Measurements from ENCODE around the gene ASB3.
"Not testable (repeated sequence)": the region's sequence is repeated elsewhere in the genome, so short reads cannot be mapped to it uniquely, and the experiment has no call there.

Gene ASB3

DNA sequence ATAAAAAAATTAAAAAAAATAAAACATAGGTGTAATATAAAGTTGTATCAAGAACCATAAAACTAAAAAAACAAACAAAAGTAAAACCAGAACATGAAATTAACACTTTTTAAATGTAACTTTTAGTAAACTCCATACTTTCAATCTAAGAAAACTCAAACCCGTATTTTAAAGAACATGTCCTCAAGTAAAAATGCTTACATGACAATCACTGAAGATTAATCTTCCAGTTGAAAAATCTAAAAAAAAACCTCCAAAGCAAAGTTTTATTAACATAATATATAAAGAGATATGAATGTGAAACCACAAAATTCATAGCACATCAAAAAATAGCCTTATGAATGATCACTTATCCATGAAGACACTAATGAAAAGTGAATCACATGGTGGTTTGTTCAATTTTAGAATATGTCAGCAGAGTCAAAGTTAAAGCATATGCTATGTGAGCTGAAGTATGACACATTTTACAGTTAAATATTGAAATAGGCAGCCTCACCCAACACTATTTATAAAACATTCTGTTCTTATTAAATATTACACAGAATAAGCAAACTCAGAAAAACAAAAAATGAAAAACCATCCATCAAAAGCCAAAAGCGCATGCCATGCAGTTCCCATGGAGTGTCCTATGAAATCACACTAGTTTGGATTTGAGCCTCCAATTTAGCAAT is 42.2 kb downstream of the ASB3 start:
- H3K4me3 ChIP-seq (ENCODE audit: low read depth, low read length) = no peak overlapping the region

DNA sequence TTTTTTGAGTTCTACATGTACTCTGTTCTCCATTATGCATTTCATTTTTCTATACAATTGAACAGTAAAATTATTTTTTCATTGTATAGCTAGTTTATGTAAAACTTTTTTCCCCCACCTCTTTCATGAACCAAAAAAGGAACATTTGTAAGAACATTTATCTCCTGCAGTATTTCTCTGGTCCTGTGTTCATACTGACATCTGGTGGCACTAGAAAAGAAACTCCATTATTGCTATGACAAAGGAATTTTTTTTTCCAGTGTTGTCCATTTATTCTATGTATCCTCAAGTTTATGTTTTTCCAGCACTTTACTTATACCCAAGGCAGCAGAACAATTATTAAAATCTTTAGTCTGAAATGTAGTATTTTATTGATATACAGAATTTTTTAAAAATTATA is 46.6 kb downstream of the ASB3 start:
- H3K4me3 ChIP-seq (ENCODE audit: low read depth, low read length) = no peak overlapping the region

DNA sequence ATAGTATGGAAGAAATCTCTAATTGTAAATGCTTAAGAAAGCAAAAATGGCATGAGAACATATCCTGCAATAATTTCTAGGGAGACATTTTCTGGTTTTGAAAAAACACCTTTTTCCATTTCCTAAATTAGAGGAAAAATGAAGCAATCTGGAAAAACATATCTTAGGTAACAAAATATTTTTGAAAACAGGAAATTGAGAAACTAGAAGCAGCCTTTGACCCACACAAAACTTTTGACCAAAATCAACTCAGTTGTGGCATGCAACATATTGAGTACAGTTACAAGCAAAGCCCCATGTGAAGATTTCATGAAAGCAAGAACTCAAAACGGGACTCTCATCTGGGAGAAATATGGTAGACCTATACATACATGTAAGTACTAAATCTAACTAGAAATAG is 47.7 kb downstream of the ASB3 start:
- H3K4me3 ChIP-seq (ENCODE audit: low read depth, low read length) = no peak overlapping the region

DNA sequence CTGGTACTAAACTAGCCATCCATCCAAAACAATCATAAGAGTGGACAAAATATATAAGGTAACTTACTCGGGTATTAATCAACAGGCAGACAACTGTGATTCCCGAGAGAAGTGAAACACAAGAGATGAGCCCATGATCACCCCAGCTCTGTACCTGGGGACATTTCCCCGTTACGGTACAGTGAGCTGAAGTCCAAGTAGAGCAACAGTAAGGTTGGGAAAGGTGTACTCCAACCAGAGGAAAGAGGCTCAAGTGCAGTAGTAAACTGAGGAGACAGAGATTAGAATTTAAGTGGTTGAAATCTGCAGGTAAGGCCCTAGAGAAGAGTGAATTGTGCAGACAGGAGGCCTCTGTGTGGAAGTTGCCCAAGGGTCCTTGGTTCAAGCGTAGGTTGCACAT is 49.7 kb downstream of the ASB3 start:
- H3K4me3 ChIP-seq (ENCODE audit: low read depth, low read length) = no peak overlapping the region

DNA sequence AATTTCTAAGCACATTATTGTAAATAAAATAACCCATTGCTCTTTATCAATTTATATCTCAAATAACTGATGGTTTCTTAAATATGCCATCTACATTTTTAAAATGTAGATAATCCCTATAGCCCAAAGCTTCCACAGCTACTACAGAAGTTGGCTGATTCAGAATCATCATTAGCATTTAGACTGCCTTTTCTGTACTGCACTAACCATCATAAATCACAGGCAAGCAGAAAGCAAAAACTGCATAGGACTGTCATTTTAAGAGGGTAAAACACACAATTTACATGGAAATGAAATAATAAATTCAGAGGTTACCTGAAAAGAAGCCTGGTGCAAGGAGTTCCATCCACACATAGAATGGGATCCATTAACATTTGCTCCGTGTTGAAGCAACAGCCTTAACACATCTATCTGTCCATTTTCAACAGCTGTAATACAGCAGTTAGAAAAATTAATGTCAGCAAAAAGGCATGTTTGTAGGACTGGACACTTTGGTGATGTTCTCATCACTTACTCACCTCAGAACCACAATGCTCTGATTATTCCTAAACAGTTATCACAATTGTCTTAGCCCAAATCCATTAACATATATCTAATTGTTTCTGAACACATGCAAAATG is 57.5 kb downstream of the ASB3 start:
- H3K4me3 ChIP-seq (ENCODE audit: low read depth, low read length) = no peak overlapping the region

DNA sequence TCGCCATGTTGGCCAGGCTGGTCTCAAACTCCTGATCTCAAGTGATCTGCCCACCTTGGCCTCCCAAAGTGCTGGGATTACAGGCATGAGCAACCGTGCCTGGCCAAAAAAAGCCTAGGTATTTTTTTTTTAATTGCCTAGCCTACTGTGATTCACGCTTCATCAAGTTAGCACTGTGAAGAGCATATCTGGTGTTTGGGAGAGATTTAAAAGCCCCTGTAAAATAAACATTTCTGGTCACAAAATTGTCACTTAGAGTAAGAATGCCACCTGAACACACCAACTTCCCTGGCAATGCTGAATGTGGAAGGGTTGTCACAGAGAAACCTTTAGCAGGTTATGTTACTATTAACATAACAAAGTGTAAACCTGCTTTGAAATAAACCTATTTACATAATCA is 58.8 kb downstream of the ASB3 start:
- H3K4me3 ChIP-seq (ENCODE audit: low read depth, low read length) = no peak overlapping the region

DNA sequence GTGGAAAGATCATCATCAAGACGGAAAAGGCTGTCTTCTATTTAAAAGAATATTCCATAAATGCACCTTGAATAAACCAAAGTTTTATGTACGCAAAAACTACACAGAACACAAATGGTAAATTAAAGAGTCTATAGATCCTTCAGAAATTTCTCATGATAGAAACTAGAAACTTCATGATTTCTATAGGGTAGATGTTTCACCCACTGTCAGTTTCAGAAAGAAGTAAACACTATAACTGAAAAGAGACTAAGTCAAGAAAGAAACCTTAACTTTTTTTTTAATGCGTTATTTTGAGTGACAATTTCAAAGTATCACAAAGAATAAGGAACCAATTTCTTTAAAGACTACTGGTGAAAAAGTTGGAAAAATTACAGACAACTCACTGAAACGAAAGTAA is 61.1 kb downstream of the ASB3 start:
- H3K4me3 ChIP-seq (ENCODE audit: low read depth, low read length) = no peak overlapping the region

DNA sequence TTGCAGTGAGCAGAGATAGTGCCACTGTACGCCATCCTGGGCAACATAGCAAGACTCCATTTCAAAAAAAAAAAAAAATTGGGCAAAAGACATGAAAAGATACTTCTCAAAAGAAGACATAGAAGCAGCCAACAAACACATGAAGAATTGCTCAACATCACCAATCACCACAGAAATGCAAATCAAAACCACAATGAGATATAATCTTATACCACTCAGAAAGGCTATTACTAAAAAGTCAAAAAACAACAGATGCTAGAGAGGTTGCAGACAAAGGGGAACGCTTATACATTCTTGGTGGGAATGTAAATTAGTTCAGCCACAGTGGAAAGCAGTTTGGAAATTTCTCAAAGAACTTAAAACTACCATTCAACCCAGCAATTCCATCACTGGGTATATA is 62.2 kb downstream of the ASB3 start:
- H3K4me3 ChIP-seq (ENCODE audit: low read depth, low read length) = no peak overlapping the region

DNA sequence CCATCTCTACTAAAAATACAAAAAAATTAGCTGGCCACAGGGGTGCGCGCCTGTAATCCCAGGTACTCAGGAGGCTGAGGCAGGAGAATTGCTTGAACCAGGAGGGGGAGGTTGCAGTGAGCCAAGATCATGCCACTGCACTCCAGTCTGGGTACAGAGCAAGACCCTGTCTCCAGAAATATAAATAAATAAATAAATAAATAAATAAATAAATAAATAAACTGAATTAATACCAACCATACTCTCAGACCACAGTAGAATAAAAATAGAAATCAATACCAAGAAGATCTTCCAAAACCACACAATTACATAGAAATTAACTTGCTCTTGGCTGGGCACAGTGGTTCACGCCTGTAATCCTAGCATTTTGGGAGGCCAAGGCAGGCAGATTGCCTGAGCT is 65.8 kb downstream of the ASB3 start:
- H3K4me3 ChIP-seq (ENCODE audit: low read depth, low read length) = not testable (repeated sequence)

DNA sequence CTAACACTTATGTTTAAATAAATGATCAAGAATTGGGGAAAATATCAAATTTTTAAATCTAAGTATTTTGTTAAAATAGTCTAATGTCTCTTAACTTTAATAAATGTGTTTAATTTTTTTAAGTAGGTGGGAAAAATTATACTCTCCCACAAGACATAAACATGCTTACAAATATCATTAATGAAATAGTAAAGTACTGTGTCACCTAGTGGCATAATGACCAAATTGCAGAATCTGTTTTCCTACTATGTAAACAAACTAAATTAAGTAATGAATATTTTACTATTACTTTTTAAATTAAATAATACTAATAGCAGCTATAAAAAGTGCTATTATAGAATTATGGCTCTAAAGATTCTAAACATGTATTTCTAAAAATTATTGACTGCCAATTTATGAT is 71.2 kb downstream of the ASB3 start:
- no peak overlapping the region for H3K4me3 ChIP-seq (ENCODE audit: low read depth, low read length)

DNA sequence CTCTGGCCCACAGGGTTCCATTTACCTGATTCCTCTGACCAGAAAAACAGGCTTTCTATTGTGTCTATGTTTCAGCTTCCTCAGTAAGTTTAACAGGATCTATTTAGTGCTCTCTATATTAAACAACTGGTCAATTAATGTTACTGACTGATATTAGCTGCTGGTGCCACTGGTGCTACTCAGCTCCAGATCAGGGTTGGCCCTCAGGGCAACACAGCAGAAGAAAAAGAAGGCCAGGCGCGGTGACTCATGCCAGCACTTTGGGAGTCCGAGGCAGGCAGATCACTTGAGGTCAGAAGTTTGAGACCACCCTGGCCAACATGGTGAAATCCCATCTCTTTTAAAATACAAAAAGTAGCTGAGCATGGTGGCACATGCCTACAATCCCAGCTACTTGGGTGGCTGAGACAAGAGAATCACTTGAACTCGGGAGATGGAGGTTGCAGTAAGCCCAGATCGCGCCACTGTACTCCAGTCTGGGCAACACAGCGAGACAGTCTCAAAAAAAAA is 75.4 kb downstream of the ASB3 start:
- no peak overlapping the region for H3K4me3 ChIP-seq (ENCODE audit: low read depth, low read length)

DNA sequence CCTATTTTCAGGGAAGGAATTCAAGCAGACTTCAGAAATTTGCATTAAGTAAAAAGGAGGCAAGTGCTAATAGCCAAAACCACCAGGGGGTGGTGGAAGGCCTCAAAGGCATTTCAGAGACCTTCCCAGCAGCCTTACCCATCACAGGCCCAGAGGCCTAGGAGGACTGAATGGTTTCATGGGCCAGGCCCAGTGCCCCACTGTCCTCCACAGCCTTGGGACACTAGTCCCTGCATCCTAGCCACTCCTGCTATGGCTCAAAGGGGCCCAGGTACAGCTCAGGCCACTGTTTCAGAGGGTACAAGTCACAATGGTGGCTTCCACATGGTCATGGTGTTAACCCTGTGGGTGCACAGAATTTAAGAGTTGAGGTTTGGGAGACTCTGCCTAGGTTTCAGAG is 77.8 kb downstream of the ASB3 start:
- no peak overlapping the region for H3K4me3 ChIP-seq (ENCODE audit: low read depth, low read length)

DNA sequence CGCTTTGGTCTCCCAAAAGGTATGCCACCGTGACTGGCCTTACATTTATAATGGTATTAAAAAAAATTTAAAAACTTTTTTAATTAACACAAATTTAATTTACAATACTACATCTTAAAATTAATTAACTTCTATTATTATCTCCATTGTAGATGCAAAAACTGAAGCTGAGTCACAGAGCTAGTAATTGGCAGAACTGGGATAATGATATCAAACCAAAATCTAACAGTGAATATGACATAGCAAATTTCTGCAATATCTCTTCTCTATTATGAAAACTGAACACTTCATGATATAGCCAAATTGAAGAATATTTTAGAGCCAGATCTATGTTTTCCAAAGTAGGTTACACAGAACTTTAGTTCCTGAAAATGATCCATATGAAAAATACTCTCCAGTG is 85.5 kb downstream of the ASB3 start:
- no peak overlapping the region for H3K4me3 ChIP-seq (ENCODE audit: low read depth, low read length)

DNA sequence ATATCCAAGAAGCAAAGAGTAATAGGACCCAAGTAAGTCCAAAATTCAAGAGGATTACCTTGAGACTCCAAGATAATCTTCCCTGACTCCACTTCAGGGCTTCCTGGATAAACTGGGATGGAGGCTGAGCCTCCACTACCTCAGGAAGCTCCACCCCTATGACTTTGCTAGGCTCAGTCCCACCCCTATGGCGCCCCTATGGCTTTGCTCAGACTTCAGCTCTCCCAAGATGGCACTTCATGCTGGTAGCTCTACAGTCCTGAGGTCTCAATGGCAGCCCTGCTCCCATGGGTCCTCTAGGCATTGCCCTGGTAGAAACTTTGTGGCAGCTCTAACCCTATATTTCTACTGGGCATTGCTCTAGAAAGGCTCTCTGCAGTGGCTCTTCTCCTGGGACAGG is 89.1 kb downstream of the ASB3 start:
- H3K4me3 ChIP-seq (ENCODE audit: low read depth, low read length) = no peak overlapping the region

DNA sequence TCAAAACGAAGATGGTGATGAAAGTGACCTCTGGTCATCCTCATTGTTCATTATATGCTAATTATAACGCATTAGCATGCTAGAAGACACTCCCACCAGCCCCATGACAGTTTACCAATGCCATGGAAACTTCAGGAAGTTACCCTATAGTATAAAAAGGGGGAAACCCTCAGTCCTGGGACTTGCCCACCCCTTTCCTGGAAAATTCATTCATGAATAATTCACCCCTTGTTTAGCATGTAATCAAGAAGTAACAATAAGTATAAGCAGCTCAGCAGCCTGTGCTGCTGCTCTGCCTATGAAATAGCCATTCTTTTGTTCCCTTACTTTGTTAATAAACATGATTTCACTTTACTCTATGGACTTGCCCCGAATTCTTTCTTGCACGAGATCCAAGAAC is 89.7 kb downstream of the ASB3 start:
- no peak overlapping the region for H3K4me3 ChIP-seq (ENCODE audit: low read depth, low read length)

DNA sequence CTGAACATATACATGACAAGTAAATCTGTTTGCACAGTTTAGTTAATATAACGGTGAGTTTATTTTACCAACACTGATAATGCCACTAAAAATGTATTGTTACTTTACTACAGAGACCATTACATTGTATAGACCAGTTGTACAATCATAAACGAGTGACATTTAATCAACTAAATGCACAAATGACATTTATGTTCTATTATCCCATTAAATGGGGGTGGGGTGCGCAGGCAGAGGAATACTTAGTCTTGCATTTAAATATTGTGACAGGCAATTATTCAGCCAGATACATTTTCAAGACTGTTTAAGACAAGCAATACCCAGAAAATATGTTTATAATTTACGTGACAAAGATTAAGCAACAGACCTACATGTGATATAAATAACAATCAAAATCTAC is 91.2 kb downstream of the ASB3 start:
- H3K4me3 ChIP-seq (ENCODE audit: low read depth, low read length) = no peak overlapping the region

DNA sequence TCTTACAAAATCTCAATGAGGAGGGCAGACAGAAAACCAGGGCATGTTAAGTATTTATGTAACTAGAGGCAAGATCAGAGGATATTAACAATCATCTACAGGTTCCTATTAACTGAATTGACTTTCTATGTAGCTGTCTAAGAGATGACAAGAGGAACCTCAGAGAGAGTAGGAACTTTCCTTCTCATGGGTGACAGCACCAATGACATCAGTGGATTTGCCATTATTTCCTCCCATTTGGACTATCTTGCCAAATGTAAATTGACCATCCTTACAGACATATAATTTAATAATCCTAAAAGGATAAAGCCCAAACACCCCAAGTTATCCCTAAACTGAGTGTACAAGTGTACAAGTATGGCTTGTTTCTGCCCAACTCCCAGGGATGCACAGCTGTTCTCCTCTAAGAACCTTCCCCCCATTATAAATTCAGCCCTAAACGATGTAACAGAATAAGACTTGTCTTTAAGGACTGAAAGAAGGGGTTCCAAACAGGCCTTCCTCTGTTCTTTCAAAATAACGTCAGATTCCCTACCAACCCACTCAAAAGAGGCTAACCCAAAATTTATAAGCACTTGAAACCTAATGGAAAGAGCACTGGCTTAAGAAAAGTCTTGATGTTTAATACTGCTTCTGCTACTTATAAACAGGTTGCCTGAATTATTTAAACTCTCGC is 92.5 kb downstream of the ASB3 start:
- no peak overlapping the region for H3K4me3 ChIP-seq (ENCODE audit: low read depth, low read length)

DNA sequence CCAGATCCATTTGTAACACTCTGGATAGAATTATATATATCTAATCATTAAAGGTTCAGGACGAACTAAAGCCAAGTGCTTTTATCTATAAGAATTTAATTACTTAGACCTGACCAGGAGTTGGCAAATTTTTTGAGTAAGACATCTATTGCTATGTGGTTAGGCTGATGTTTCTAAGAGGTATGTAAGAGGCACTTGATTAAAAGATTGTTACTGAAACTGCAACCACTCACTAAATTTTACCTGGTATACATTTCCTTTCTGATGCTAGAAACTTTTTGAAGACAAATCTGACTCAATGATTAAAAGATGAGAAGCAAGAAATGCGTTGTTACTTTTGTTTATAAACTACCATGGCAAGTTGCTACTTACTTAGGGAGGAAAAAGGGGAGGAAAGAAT is 95.9 kb downstream of the ASB3 start:
- H3K4me3 ChIP-seq (ENCODE audit: low read depth, low read length) = no peak overlapping the region

DNA sequence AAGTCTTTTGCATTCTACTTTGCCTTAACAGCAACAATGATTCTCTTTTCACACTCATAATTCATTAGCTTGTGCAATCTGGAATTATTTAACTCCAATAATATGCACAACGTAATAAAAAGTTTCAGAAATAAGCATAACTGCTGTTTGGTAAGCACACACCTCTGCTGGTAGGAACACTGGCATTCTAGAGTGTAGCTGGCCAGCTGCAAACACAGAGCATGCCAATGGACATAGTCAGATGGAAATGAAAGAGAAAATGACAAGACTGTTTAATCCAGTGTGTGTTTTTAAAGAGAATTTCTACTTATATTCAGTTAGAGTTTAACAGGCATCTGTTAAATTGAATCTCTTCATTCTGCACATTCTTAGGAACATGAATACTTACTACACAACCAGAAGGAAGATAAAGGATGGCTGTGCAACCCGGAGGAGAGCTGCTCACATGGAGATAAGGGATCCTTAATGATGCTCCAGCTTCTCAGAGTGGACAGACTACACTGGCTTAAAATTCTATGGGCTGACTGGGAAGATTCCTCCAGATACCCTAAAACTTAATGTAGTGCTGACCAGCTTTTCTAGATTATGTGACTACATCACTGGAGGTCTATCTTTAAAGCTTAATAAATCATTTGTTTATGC is 113.8 kb downstream of the ASB3 start:
- H3K4me3 ChIP-seq (ENCODE audit: low read depth, low read length) = no peak overlapping the region

DNA sequence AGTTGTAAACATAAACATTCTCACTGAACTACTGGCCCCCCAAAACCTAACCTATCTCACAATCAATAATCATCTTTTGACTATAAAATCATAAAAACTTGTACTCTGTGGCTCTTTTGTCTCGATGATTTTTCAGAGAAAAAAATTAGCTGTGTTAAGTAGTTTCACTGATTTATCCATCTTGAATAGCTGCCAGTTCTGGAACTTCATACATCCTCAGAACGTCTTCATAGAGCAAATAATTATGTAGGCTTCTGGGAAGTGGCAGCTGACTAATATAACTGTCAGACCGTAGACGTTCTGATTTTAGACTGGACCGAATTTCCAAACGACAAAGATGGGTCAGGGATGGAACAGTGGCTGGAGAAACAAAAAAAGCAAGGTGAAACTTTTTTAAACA is 116.4 kb downstream of the ASB3 start:
- no peak overlapping the region for H3K4me3 ChIP-seq (ENCODE audit: low read depth, low read length)

DNA sequence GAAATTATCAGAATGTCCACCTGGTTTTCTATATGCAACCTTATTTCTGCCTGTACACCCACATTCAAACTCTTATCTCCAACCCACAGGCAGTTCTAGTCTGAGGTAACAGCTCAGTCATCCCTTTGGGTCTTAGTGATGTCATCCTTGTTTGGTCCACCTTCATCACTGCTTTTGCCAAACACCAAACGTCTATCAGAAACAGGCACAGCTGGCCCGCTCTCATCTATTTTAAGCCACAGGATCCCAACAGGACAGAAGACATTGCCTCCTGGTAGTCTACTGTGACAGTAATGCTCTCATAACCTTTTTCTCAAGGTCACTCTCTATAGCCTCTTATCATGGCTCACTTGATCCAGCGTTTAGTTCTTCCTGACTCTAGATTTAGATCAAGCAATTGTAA is 118.1 kb downstream of the ASB3 start:
- no peak overlapping the region for H3K4me3 ChIP-seq (ENCODE audit: low read depth, low read length)

DNA sequence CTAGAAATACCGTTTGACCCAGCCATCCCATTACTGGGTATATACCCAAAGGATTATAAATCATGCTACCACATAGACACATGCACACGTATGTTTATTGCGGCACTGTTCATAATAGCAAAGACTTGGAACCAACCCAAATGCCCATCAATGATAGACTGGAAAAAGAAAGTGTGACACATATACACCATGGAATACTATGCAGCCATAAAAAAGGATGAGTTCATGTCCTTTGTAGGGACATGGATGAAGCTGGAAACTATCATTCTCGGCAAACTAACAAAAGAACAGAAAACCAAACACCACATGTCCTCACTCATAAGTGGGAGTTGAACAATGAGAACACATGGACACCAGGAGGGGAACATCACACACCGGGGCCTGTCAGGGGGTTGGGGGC is 119.6 kb downstream of the ASB3 start:
- H3K4me3 ChIP-seq (ENCODE audit: low read depth, low read length) = not testable (repeated sequence)

All from iPS-11a (cell line).